Breast epithelium (tissue), 4 donors: ENCODE measurements around the gene ATRNL1. TPM values are rescaled to one million over a fixed set of nuclear protein-coding genes. Genes with fewer than 3 reads are reported as not detected.
"Not testable (repeated sequence)": the region's sequence is repeated elsewhere in the genome, so short reads cannot be mapped to it uniquely, and the experiment has no call there.

Source experiments
- DNase-seq, 2 donors: peaks; one replicate each; pipeline ENCODE4 v3.0.0-alpha.2; 2019; ENCODE audit warnings: low spot score in 2 of 2
- H3K27ac ChIP-seq, 2 donors: fragments of 200-600 bp; sonication (generic) in 1 of 2; one replicate each; pipeline ENCODE4 v1.5.1; 2016 to 2019; ENCODE audit warnings: mild to moderate bottlenecking in 1 of 2
- H3K27me3 ChIP-seq, 2 donors: fragments of 200-600 bp; sonication (generic) in 1 of 2; one replicate each; pipeline versions ENCODE4 v1.5.1 to v1.6.0; 2017 to 2019; ENCODE audit warnings: control low read depth in 1 of 2, mild to moderate bottlenecking in 1 of 2
- H3K36me3 ChIP-seq: fragments of 200-600 bp; one replicate; pipeline ENCODE4 v1.5.1; 2019
- H3K4me1 ChIP-seq, 2 donors: fragments of 200-600 bp; sonication (generic); one replicate each; pipeline ENCODE4 v1.5.1; 2016 to 2019; ENCODE audit warnings: control low read depth in 1 of 2
- H3K4me3 ChIP-seq, 3 donors: fragments of 200-600 bp; sonication (generic); 1 replicate in 2 of 3; 2 replicates in 1 of 3; pipeline ENCODE4 v1.5.1; 2016 to 2019; ENCODE audit warnings: mild to moderate bottlenecking in 3 of 3, moderate library complexity in 2 of 3
- H3K9me3 ChIP-seq, 2 donors: fragments of 200-600 bp; sonication (generic) in 1 of 2; one replicate each; pipeline ENCODE4 v1.5.1; 2016 to 2019; ENCODE audit warnings: control low read depth in 1 of 2
- POLR2A ChIP-seq: fragments of 450-650 bp; IDR thresholded peaks from one replicate; pipeline ENCODE4 v1.6.1; 2016; ENCODE audit warnings: antibody characterized with exemption, mild to moderate bottlenecking, moderate library complexity
- POLR2AphosphoS5 ChIP-seq, 3 donors: sonication (generic); formaldehyde crosslinking; IDR thresholded peaks; one replicate each; pipeline ENCODE4 v1.6.1; 2017; ENCODE audit warnings: antibody characterized with exemption in 3 of 3
- intact Hi-C: fragments of 100-400 bp; cut with DNase I; formaldehyde crosslinking; loops from one replicate; pipeline ENCODE4 v1.15.1; 2023; ENCODE audit warnings: low total_unique reads
- total RNA-seq, 3 donors: library from RNA; depleted of rRNA; stranded (reverse); fragments of >200 nt; gene quantifications; one replicate each; pipeline ENCODE4 v1.1.0, GENCODE V29; 2016
- TF ChIP-seq, protein P1 (sequence below), 3 donors: fragments of 450-650 bp; IDR thresholded peaks; one replicate each; pipeline ENCODE4 v1.5.1; 2016 to 2017; ENCODE audit warnings: antibody characterized with exemption in 3 of 3, mild to moderate bottlenecking in 3 of 3, moderate library complexity in 3 of 3

The ATRNL1 gene
- total RNA-seq, 3 donors from 2014 or later, result 0.16 to 11.4 (median 2.9) TPM

DNA sequence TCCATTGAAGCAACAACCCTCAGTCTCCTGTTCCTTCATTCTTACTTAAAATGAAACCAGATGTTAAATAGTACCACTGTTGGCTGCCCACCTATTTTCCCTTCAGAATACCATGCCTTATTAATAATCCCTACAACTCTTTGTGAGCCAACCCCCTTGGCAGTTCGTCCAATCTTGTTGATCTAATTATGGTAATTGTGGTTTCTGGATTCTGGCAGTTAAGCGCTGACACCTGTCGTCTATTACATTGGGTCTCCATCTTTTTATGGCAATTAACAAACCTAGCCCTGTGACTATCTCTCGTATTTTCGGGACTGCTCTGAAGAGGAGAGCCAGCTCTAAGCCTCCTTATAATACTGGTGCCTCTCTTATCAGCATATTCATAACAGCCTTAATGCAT lies 432.0 kb downstream of the ATRNL1 start:
- no peak for DNase-seq
- Histone ChIP-seq H3K4me1 (no peaks in the 10 kb centered on the region), H3K4me3 (no peak overlapping the region), H3K27me3 (no peaks in the 10 kb centered on the region), H3K27ac (no peak overlapping the region), H3K36me3 (no peaks in the 10 kb centered on the region), H3K9me3 (peaks cover 0 to 20% of the 10 kb centered on the region in 2 donors)
- intact Hi-C loops, result no loop called here
- TF ChIP-seq, protein P1, sequence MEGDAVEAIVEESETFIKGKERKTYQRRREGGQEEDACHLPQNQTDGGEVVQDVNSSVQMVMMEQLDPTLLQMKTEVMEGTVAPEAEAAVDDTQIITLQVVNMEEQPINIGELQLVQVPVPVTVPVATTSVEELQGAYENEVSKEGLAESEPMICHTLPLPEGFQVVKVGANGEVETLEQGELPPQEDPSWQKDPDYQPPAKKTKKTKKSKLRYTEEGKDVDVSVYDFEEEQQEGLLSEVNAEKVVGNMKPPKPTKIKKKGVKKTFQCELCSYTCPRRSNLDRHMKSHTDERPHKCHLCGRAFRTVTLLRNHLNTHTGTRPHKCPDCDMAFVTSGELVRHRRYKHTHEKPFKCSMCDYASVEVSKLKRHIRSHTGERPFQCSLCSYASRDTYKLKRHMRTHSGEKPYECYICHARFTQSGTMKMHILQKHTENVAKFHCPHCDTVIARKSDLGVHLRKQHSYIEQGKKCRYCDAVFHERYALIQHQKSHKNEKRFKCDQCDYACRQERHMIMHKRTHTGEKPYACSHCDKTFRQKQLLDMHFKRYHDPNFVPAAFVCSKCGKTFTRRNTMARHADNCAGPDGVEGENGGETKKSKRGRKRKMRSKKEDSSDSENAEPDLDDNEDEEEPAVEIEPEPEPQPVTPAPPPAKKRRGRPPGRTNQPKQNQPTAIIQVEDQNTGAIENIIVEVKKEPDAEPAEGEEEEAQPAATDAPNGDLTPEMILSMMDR (IDR thresholded peaks at IDR 0.05), result no peak
- TF ChIP-seq POLR2AphosphoS5 (IDR thresholded peaks at IDR 0.05) (no peak), POLR2A (no peak)

DNA sequence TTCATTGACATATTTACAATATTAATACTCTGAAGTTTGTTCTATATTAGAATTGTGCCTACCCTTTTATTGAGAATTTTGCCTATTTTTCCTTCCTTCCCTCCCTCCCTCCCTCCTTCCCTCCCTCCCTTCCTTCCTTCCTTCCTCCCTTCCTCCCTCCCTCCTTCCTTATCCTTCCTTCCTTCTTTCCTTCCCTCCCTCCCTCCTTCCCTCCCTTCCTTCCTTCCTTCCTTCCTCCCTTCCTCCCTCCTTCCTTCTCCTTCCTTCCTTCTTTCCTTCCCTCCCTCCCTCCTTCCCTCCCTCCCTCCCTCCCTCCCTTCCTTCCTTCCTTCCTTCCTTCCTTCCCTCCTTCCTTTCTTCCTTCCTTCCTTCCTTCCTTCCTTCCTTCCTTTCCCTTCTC lies 434.5 kb downstream of the ATRNL1 start:
- DNase-seq, H3K4me1 ChIP-seq, H3K36me3 ChIP-seq, H3K27ac ChIP-seq, intact Hi-C loops, H3K27me3 ChIP-seq, H3K4me3 ChIP-seq: not testable (repeated sequence)
- H3K9me3 ChIP-seq, result peaks cover 0 to 12% of the 10 kb centered on the region in 2 donors

DNA sequence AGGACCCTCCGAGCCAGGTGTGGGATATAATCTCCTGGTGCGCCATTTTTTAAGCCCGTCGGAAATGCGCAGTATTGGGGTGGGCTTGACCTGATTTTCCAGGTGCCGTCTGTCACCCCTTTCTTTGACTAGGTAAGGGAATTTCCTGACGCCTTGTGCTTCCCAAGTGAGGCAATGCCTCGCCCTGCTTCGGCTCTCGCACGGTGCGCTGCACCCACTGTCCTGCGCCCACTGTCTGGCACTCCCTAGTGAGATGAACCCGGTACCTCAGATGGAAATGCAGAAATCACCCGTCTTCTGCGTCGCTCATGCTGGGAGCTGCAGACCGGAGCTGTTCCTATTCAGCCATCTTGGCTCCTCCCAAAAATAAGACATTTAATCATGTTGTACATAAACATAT lies 443.2 kb downstream of the ATRNL1 start:
- H3K9me3 ChIP-seq, DNase-seq, intact Hi-C loops, H3K27me3 ChIP-seq, H3K27ac ChIP-seq, H3K36me3 ChIP-seq, H3K4me3 ChIP-seq, H3K4me1 ChIP-seq: not testable (repeated sequence)

DNA sequence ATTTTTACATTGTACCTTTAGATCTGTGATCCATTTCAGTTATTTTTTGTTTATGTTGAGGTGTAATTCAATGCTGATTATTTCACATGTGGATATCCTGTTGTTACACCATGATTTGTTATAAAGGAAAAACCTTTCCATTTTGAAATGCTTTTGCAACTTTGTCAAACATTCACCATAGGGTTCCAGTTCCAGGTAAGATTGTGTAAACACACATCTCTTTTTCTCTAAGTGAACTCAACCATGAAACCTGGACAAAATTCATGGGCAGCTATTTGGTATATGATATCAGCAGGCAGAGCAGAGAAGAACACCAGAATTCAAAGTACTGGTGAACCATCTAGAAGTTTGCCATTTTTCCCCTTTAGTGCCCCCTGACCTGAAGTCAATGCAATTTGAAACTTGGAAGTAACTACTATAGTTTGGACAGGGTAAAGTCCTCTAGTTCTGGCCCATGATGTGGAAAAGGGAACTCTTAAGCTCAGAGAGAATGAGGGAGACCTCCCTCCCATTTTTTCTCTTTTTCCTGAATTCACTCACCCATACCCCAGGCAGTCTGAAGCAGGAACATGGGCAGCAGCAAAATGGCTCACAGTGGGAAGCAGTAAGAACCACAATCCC lies 446.1 kb downstream of the ATRNL1 start:
- no peaks in the 10 kb centered on the region for H3K36me3 ChIP-seq
- TF ChIP-seq POLR2AphosphoS5 (IDR thresholded peaks at IDR 0.05) (no peak), POLR2A (no peak)
- TF ChIP-seq, protein P1 (IDR thresholded peaks at IDR 0.05), result no peak
- peaks cover 0 to 6% of the 10 kb centered on the region in 2 donors for H3K9me3 ChIP-seq
- DNase-seq, result no peak
- no peak overlapping the region for H3K27ac ChIP-seq
- no peaks in the 10 kb centered on the region for H3K27me3 ChIP-seq
- intact Hi-C loops, result no loop called here
- no peaks in the 10 kb centered on the region for H3K4me1 ChIP-seq
- H3K4me3 ChIP-seq, result no peak overlapping the region

DNA sequence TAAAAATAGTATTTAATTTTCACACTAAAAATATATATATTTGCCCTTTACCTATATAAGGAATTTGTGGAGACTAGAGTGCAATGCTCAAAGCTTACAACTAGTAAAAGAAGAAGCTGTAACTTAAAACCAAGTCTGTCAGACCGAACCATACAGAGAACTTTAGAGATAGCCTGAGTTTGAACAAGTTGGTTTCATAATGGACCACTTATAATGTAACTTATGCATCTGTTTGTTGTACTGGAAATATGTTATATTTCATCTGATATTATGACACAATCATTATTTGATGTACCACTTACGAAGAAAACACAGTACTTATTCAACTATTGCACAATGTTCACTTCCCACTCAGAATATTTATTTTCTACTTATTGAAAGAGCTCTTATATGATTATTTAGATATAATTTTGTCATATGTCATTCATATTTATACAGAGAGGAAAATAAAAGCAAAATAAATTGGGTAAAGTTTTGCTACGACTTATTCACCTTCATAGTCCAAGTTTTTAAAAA lies 462.8 kb downstream of the ATRNL1 start:
- intact Hi-C loops, result no loop called here
- no peaks in the 10 kb centered on the region for H3K4me1 ChIP-seq
- no peak overlapping the region for H3K27ac ChIP-seq
- H3K36me3 ChIP-seq, result no peaks in the 10 kb centered on the region
- no peaks in the 10 kb centered on the region for H3K27me3 ChIP-seq
- no peak for DNase-seq
- no peak overlapping the region for H3K4me3 ChIP-seq
- H3K9me3 ChIP-seq, result no peaks in the 10 kb centered on the region
- TF ChIP-seq POLR2AphosphoS5 (IDR thresholded peaks at IDR 0.05), result no peak
- TF ChIP-seq POLR2A, result no peak

DNA sequence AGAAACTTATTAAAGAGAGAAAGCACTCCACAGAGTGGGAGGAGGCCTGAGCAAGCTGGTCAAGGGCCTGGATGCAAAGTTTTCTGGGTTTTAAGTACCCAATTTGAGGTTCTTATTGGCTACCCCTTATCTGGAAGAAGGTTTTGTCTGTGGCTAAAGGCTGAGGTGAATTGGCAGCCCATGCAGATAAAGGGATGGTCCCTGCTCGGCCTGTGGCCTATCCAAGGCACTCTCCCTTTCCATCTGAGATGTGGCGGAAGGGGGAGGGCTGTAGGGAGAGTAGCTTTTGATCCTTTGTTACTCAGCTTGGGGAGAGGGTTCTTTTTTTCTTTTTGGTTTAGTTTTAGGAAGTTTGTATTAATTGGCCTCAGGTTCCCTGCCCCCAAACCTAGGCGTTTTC lies 465.1 kb downstream of the ATRNL1 start:
- H3K4me1 ChIP-seq, result no peaks in the 10 kb centered on the region
- DNase-seq, result no peak
- H3K4me3 ChIP-seq, result no peak overlapping the region
- intact Hi-C loops, result no loop called here
- no peaks in the 10 kb centered on the region for H3K9me3 ChIP-seq
- TF ChIP-seq POLR2AphosphoS5 (IDR thresholded peaks at IDR 0.05), result no peak
- H3K27ac ChIP-seq, result no peak overlapping the region
- H3K36me3 ChIP-seq, result no peaks in the 10 kb centered on the region
- no peaks in the 10 kb centered on the region for H3K27me3 ChIP-seq

DNA sequence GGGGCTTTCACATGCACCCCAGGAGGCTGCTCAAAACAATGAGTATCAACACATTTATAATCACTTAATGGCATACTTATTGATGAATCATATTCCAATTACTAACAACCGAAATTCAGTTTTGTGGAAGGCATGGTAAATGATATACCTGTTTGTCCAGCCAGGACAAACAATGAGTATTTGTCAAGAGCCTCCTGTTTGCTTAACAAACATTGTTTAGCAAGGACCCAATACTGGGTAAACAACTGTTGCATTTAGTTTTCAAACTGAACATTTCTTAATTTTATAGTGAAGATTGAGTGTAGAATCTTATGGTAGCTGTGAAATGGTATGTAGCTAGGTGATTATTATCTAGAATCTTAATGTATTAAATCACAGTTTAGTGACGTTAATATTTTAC lies 473.7 kb downstream of the ATRNL1 start:
- H3K9me3 ChIP-seq, result no peaks in the 10 kb centered on the region
- intact Hi-C loops, result no loop called here
- H3K27me3 ChIP-seq, result no peaks in the 10 kb centered on the region
- no peaks in the 10 kb centered on the region for H3K4me1 ChIP-seq
- no peak overlapping the region for H3K27ac ChIP-seq
- TF ChIP-seq POLR2AphosphoS5 (IDR thresholded peaks at IDR 0.05), result no peak
- TF ChIP-seq, protein P1 (IDR thresholded peaks at IDR 0.05), result no peak
- TF ChIP-seq POLR2A, result no peak
- no peaks in the 10 kb centered on the region for H3K36me3 ChIP-seq
- DNase-seq, result no peak
- no peak overlapping the region for H3K4me3 ChIP-seq
